HG03060 (cell line): ENCODE measurements around the gene THEM5.

ENCODE experiments used
- ATAC-seq: cut with Tn5 transposase; IDR thresholded peaks from one replicate; pipeline ENCODE4 v1.9.1; 2021; ENCODE audit warnings: low read depth, moderate number of reproducible peaks; ENCODE audit not compliant: unreplicated experiment

THEM5 gene

GRCh38 chr1:151803164-151803563 lies 50.3 kb downstream of the THEM5 start:
- no peak for ATAC-seq

DNA sequence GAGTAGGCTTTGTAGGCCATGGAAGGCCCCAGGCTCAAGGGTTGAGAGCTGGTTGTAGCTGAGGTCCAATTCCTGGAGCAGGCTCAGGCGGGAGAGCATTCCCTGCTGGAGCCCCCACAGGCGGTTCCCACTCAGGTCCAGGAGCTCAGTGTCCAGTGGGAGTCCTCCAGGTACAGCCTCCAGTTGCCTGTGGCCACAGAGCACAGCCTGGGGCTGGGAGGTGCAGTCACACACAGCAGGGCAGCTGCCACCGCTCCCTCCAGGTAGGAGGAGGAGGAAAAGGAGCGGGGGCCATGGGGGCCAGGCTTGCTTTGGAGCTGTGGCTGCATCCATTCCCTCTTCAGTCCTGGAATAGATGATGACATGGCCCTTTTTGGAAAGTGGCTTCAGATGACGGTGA lies 51.1 kb downstream of the THEM5 start:
- ATAC-seq = no peak

- ATAC-seq = no peak
Observed at GRCh38 chr1:151801846-151802245, 51.7 kb downstream of the THEM5 start.

DNA sequence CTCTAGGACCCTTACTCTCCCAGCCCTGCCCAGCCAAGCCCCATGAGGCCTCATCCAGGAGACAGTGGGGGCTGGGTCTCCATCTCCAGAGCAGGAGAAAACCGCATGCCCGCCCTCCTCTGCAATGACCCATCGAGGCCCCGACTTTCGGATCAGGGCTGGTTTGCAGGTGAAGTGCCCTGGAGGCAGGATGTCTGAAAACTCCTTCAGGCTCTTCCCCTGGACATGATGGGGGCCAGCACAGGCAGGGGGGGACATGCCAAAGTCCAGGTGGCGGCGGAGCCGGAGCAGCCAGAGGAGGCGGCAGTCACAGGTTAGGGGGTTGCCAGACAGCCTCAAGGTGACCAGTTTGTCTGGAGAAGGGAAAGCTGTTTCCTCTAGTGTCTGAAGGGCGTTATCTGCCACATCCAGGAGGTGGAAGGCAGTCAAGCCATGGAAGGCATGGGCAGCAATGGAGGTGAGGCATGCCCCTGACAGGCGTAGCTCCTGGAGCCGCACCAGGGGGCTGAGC lies 52.1 kb downstream of the THEM5 start:
- no peak for ATAC-seq

GRCh38 chr1:151800830-151801229 lies 52.7 kb downstream of the THEM5 start:
- no peak for ATAC-seq

DNA sequence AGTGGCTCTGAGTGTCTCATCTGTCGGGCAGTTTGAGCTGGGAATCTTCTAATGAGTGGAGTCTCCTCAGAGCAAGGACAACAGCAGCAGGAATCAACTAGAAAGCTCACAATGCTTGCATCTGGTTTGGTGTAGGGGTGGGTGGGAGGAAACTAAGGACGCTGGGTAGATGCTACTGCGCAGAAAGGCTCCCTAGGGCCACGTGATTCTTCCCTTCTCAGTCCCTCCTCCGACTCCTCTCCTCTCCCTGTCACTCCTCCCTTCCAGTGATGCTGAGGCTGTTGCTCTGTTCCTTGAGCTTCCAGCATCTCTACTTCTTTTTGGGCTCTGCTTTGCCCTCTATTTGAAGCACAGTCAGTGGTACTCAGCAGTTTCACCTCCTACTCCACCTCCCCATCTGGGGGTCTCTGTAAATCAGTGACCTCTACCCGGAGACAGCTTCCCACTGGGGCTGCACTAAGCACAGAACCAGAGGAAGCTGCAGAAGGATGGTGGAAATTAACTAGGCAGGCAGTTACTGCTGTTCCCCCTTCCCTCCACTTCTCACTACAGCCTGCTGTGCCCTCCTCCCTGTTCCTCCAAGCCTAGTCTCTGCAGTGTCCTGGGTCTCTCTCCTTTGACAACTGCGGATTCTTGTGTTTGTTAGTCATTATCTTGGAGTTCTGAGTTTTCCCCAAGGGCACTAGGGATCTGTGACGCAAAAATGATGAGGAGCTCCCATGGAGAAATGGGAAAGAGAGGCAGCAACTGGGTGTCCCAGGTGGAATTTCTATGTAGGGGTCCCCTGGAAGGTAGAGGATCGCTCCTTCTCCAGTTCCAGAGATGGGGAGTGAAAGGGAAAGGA lies 54.1 kb downstream of the THEM5 start:
- ATAC-seq = no peak

GRCh38 chr1:151798571-151798970 lies 54.9 kb downstream of the THEM5 start:
- no peak for ATAC-seq
